NCI-H128 (cell line): ENCODE data around the gene TSC1.
"Not testable (repeated sequence)": the region's sequence is repeated elsewhere in the genome, so short reads cannot be mapped to it uniquely, and the experiment has no call there.

Experiments used
- DNase-seq: peaks from one replicate; lab custom pipeline; 2025; ENCODE audit not compliant: unreplicated experiment; lab: John Stamatoyannopoulos, UW

TSC1 gene

DNA sequence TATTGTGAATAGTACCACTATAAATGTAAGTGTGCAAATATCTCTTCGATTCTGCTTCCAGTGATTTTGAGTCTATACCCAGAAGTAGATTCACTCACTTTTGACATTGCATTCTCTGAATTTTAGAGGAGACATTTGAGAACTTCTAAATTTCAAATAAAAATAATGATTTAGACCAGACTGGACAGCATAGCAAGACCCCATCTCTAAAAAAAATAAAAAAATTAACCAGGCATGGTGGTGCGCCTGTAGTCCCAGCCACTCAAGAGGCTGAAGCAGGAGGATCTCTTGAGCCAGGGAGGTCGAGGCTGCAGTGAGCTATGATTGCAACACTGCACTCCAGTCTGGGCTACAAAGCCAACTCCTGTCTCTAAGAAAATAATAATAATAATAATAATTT is 32.2 kb upstream of the TSC1 start:
- DNase-seq, result no peak

DNA sequence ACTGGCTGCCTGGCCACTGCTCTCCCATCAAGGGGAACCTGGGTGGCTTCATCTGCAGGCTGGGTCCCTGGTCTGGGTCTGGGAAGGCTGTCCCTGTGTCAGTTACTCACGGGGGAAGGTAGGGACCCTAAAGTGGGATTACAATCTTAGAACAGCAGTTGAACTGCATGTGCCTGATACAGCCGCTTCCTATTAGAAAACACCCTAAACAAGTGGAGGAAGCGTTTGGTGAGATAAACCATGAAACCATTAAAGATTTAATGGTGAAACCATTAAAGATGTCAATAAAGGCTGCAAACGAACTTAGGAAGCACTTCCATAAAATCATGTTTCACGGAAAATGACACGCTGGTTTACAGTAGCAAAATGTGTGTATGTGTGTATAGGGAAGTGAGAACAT is 31.5 kb upstream of the TSC1 start:
- no peak for DNase-seq

DNA sequence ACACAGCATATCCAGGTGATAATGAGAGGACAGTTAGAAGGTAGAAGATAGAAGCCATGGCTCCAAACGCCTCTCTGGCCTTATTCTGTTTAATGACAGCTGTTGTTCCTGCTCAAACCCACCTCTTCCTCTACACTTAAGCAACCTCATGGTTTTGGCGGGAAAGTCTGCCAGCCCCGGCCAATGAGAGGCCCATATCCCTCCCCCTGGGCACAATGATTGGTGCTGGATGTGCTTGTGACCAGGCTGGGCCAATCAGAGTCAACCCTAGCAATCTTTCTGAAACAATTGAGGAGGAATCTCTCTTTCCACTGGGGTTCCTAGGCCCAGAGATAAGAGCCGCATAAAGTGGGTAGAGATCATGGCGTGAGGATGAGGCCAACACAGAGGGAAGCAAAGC is 29.3 kb upstream of the TSC1 start:
- no peak for DNase-seq

DNA sequence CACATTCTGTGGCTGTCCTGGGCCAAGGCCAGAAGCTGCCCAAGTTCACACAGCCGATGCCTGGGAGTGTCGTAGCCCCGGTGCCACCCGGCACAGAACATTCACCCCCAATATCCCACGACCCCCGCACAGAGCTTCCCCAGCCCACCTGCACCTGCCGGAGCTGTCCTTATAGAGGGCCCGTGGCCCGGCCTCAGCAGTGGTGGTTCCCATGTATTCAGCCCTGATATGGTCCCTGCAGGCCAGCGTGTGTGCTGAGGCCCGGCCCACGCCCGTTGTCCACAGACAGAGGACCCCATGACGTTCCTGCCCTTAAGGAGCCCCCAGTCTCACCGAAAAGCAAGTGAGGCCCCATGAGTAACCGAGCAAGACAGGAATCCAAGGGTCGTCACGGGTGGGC is 28.8 kb upstream of the TSC1 start:
- DNase-seq, result no peak

DNA sequence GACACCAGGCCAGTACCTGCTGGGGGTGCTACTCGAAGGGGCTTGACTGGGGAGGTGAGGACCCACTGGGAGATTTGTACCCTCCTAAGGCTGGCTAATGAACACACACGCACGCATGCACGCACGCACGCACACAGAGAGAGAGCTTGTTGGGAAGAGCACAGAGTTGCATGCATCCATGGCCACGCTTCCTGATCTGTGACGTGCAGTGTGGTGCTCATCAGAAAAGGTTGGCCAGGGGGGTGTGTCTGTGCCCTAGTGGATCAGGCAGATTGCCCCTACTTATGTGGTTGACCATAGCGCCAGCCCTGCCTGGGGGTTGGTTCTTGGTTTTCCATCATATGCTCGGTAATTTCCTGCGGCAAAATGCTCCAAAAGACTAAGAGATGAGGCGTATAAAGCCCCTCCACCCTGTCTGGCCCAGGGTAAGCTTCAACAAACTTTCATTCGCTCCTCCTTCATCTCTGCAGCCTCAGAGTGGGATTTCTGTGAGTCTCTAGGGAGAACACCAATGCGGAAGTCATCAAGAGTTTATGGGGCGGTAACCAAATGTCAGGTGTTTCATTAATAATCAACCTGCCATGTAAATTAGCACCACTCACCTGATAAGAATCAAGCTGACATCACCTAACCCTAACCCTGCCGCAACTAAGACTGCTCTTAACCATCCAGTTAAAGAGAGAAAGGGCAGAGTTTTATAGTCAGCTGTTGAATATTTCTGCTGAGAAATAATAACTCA is 26.1 kb upstream of the TSC1 start:
- no peak for DNase-seq

DNA sequence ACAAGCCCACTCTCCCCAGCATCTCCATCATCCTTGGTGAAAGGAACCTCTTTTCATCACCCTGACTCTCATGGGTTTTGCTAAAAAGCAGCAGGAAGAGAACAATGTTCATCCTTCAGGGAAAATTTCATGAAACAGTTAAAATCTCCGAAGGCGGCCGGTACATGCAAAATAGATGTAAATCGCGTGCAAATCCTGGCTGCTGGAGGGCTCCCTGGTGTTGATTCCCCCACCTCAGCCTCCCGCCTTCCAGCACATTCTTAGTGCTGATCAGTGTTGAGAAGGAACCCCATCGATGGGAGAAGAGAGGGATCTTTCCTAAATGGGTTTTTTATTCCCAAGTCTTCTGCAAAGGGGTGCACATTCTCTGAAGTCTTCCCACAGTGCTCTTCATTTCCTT is 25.4 kb upstream of the TSC1 start:
- DNase-seq, result no peak

DNA sequence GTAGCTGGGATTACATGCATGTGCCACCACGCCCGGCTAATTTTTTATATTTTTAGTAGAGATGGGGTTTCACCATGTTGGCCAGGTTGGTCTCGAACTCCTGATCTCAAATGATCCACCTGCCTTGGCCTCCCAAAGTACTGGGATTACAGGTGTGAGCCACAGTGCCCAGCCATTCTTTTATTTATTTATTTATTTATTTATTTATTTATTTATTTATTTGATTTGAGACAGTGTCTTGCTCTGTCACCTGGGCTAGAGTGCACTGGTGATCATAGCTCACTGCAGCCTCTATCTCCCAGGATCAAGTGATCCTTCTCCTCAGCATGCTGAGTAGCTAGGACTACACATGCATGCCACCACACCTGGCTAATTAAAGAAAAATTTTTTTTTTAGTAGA is 23.5 kb upstream of the TSC1 start:
- DNase-seq, result not testable (repeated sequence)

DNA sequence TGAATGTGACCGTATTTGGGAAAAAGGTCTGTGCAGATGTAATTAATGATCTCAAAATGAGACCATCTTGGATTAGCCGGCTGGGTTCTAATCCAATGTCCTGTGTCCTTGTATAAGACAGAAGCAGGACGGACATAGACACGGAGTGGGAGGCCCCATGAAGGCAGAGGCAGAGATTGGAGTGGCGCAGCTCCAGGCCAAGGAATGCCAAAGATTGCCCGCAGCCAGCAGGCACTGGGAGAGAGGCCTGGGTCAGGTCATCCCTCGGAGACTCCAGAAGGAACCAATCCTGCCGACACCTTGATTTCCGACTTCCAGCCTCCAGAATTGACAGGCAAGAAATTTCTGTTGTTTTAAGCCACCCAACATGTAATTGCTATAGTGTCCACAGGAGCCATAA is 21.1 kb upstream of the TSC1 start:
- no peak for DNase-seq

DNA sequence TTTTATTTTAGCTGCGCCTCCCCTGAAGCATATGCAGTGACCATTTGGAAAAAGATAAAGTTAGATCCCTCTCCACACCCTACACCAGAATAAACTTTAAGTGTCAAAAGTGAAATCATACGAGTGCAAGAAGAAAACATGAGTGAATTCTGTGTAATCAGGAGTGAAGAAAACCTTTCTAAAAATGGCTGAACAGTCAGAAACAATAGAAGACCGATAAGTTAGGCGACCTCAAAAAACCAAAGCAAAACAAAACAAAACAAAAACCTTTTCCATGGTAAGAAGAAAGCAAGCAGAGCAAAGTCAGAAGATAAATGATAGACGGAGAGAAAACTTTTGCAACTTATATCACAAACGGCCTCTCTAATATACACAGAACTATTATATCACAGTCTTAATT is 16.6 kb upstream of the TSC1 start:
- no peak for DNase-seq

DNA sequence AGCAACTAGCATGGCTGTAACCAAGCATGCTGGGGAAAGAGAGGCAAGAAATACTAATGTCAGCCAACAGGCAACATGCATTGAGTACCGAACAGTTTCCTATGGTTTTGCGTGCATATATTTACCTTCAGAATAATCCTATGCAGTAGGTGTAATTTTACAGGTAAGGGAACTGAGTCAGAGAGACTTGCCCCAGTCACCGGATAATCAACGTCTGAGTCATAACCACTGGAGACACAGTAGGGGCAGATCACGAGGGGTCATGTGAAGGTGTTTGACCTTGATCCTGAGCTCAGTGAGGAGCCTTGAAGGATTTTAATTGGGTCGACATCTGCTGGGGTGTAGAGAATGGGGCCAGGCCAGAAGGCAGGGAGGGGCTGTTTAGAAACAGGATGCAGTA is 13.4 kb upstream of the TSC1 start:
- no peak for DNase-seq

DNA sequence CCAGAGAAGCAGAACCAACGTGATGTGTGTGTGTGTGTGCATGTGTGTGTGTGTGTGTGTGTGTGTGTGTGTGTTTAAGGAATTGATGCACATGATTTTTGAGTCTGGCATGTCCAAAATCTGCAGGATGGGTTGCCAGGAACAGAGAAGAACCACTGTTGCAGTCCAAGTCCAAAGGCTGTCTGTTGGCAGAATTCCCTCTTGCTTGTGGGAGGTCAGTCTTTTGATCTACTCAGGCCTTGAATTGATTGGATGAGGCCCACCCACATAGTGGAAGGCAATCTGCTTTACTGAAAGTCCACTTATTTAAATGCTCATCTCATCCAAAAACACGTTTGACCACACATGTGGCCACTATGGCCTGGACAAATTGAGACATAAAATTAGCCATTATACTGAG is 11.4 kb upstream of the TSC1 start:
- DNase-seq, result no peak

DNA sequence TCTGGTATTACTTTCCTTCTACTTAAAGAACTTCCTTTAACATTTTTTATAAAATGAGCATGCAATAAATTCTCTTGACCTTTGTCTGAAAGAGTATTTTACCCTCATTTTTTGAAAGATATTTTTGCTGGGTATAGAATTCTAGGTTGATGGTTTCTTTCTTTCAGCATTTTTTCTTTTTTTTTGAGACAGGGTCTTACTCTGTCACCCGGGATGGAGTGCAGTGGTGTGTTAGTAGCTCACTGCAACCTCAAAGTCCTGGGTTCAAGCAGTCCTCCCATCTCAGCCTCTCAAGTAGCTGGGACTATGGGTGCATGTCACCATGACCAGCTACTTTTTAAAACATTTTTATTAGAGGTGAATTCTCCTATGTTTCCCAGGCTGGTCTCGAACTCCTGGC is 10.7 kb upstream of the TSC1 start:
- no peak for DNase-seq

DNA sequence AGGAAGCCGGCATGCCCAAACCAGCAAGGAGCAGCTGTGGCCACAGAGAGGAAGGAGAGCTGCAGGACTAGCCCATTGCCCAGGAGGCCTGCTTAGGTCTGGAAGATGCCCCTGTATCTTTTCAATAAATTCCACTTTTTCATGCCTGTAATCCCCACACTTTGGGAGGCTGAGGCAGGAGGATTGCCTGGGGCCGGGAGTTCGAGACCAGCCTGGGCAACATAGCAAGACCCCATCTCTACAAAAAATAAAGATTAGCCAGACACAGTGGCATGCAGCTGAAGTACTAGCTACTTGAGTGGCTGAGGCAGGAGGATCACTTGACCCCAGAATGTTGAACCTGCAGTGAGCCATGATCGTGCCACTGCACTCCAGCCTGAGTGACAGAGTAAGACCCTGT is 5.3 kb upstream of the TSC1 start:
- no peak for DNase-seq

DNA sequence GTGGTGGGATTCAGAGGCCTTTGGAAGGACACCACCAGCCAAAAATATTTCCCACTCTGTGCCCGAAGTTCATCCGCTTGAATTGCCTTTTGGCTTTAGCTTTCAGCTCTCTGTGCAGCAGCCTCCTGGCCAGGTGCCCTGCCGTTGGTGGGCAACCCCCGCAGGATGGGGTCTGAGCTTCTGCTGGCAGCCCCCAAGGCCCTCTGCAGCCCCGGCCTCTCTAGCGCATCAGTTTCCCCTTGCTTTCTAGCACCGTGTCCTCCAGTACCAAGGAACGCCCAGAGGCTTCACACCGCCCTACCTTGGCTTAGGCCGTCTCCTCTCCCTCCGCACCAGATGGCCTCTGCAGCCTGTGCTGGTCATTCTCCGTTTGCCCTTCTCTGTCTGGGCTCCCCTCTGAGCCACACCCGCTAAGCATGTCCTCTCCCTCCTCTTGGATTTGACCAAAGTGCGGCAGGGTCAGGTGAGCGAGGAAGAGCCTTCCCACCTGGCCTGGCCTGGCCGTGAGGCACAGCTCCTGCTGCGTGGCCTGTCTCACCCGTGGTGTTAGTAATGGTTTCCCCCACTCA is 4.2 kb upstream of the TSC1 start:
- no peak for DNase-seq

DNA sequence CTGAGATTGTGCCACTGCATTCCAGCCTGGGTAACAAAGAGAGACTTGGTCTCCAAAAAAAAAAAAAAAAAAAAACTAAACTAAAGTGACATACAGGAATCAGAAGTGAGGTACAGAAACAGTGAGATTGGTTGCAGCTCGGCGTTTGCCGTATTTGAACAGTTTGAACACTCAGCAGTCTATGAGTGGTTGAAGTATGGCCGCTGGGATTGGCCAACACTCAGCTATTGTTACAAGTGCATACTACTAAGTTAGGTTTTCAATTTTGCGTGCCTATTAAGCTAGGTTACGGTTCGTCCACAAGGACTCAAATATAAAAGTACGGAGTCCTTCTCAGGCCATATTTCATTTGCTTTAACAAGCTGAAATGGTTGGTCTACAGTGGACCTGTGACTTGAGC is 3.3 kb upstream of the TSC1 start:
- DNase-seq, result no peak

DNA sequence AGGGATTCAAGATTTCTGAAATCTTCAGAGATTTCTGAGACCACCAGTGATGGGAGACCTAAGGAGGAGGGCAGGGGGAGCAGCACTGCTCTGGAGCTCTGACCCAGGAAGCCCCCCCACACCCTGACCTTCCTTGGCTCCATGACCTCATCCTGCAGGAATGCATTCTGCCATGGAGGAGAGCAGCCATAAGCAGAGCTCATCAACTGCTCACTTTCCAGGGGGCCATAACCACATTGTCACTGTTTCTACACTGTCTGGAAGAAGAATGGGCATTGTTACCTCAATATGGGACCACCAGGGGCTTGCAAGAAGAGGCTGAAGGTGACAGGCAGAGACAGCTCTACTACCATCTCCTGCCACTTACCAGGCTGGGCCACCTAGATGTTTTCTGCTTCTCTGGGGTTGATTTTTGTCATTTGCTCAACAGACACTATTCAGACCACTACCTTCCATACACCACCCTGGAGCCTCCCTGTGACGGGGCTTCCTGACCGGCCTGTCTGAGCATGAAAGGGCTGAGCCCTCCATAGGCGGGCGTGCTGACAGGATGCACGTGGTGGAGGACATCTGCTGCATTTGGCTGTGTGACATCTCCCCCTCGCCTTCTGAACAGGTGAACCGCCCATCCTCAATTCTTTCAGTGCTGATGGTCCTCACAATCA is 2.3 kb upstream of the TSC1 start:
- no peak for DNase-seq

DNA sequence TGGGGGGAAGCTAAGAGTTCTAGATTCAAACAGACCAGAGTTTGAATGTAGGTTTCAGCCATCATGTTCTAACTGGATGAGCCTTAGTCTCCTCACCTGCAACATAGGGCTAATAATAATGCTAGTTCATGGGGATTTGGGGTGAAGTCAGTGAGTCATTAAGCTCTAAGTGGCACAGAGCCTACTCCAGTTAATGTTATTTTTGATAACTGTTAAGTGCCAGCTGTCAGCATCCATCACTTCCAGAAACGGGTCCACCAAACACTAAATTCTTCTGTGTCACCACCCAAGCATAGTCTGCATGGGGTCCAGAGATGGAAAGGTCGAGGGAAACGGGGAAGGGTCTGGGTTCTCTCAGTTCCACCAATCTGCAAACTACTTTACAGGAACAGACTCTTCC is 1.8 kb upstream of the TSC1 start:
- no peak for DNase-seq

DNA sequence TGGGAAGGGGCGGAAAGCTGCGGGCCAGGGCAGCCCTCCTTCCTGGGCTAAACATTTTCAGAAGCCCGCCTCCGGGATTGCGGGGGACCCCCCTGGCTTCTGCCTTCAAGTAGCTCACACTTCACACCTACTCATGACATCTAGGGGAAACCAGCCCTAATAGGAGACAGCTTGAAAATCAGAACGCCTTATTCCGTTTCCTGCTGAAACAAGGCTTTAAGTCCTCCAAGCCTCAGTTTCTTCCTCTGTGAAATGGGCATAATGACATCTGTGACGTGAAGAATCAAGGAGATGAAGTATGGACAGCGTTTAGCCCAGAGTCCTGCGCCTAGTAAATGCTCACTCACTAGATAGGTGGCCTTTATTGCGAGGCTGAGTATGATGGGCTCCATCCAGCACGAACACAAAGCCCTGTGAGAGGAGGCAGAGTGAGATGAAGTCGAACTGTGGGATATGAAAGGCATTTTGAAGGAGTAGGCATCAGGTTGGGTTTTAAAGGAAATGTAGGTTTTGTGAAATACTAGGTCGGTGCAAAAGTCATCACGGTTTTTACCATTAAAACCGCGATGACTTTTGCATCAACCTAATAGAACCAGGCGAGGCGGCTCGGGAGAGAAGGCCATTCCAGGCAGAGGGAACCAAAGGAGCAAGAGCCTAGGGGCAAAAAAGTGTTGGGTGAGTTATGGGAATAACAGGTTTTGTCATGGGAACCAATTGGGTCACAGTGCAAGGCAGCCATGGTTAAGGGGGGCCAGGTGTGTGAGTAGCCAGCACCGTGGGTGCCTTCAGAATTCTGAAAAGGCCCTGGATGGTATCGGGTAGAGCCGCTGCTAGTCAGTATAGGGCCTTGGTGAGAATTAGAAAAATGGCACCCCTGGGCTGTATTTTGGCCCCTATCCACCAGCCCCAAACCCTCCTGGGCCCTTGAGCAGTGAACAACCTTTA is 1.0 kb upstream of the TSC1 start:
- no peak for DNase-seq

DNA sequence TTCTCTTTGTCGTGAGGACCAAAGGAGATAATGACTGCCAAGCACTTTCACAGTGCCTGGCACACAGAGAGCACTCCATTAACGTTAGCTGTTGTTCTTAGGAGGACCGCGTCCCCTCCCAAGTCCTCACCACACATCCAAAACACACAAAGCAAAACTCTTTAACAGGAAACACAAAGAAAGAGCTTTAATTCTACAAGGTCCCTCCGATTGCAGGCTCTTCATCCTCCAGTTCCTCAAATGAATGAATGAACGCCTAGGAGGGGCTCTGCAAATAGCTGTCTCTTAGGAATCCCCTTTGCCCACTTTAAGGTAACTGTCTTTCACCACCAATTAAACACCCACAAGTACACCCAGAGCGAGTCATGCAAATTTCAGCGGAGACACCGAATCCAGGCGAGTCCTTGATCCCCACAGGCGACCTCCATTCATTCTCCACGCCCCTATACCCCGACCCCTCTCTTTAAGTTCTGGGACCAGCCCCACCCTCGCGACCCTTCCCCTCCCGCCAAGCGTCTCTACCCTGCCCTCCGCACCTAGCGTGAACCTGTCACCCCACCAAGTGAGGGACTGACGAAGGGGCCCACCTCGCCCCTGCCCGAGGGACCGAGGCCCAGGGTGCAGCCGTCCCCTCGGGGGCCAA is 644 bp downstream of the TSC1 start:
- DNase-seq, result no peak

DNA sequence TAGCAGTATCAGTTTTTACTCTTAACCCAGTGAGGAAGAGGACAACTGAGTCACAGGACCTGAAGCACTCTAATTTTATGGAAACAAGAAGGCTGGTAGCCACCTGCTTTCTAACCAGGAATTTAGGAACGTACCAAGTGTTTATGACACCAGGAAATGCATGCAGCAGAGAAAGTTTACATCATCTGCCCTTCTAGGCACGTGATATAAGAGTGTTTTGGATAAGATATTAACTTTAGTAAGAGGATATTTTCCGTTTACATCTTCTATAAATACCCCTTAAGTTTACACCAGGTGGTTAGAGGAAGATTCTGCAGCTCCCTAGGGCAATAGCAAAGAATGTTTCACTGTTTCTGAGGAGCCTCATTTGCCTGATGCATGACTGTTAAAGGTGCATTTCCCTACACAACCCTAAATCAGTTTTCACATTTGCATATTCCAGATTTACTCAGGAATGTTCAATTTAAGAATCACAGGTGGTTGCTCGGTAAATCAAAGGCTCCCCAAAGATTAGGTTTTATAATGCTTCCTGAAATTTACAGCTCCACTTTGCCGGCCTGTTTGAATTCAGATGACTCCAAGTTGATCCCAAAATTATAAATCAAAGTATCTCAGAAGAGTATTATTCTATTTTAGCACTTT is 1.8 kb downstream of the TSC1 start:
- no peak for DNase-seq

DNA sequence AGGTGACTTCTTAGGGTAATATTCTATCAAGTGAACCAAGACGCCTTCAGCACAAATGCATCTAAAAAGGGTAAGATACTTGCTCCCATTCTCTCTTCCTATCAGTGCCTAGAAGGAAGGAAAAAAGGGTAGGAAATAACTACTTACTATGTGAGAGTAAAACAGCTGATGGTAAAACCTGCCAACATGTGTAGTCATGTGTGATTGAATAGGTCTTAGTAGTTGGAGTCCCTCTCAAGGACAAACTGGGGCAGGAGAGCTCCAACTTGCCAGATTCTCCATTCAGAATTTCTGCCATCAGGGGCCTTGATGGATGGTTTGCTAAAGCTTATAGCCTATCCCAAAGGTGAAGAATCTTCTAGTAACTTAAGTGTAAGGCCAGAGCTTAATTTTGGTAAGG is 5.2 kb downstream of the TSC1 start:
- no peak for DNase-seq
